Measurements from ENCODE around the gene ASPRV1. TPM values are rescaled to one million over a fixed set of nuclear protein-coding genes. Genes with fewer than 3 reads are reported as not detected.

The ASPRV1 gene
- polyA plus RNA-seq, 1 donor: 1.5 TPM

GRCh38 chr2:69989009-69989408 lies 27.6 kb upstream of the ASPRV1 start:
- Histone ChIP-seq H3K9me3 (ENCODE audit: control insufficient read depth, low read depth, low read length) (no peaks in the 10 kb centered on the region), H3K4me1 (ENCODE audit: control insufficient read depth, insufficient read depth, low read length) (peaks cover 5% of the 10 kb centered on the region)

DNA sequence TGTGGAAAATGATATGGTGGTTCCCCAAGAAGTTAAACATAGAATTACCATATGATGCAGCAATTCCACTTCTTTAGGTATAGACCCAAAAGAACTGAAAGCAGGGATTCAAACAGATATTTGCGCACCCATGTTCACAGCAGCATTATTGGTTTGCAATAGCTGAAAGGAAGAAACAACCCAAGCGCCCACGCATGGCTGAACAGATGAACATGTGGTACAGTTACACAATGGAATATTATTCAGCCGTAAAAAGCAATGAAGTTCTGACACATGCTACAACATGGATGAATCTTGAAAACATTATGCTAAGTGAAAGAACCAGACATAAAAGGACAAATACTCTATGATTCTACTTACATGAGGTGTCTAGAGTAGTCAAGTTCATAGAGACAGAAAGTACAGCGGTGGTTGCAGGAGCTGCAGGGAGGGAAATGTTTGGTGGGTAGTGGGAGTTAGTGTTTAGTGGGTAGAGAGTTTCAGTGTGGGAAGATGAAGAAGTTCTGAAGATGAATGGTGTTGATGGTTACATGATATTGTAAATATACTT lies 26.7 kb upstream of the ASPRV1 start:
- WGBS (ENCODE audit: insufficient coverage, low lambda C conversion rate): 100% methylated on average over 2 of the region's 5 CpGs

More at GRCh38 chr2:69989009-69989408, 27.6 kb upstream of the ASPRV1 start:
- no peak for DNase-seq
- Histone ChIP-seq H3K4me3 (ENCODE audit: low read length) (no peak overlapping the region), H3K36me3 (ENCODE audit: control insufficient read depth, insufficient read depth, low read length) (no peaks in the 10 kb centered on the region), H3K27me3 (ENCODE audit: control insufficient read depth, insufficient read depth, low read length) (no peaks in the 10 kb centered on the region), H3K27ac (ENCODE audit: low read length) (no peak overlapping the region)
- no CpG with 5 or more reads among the region's 3 CpGs for WGBS (ENCODE audit: insufficient coverage, low lambda C conversion rate)

DNA sequence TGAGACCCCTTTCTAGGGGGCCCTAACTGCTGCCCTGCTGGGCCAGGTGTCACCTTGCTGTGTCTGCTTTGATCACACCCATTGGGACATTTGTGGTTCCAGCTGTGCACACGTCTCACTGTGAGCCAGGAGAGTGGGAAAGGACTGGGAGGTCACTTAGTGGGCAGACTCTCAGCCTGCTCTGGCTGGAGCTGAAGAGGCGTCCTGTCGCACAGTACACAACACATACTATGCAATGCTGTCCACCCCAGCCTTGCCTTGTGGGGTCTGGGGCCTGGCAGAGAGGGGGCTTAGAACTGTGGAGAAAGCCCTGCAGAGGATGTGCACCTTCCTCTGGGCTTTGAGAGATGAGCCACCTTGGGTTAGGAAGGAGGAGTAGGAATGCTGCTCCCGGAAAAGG lies 25.3 kb upstream of the ASPRV1 start:
- no peaks in the 10 kb centered on the region for H3K27me3 ChIP-seq (ENCODE audit: control insufficient read depth, insufficient read depth, low read length)
- no peaks in the 10 kb centered on the region for H3K9me3 ChIP-seq (ENCODE audit: control insufficient read depth, low read depth, low read length)
- H3K4me1 ChIP-seq (ENCODE audit: control insufficient read depth, insufficient read depth, low read length): peaks cover 5% of the 10 kb centered on the region
- H3K4me3 ChIP-seq (ENCODE audit: low read length): no peak overlapping the region
- DNase-seq: no peak
- H3K27ac ChIP-seq (ENCODE audit: low read length): no peak overlapping the region
- no peaks in the 10 kb centered on the region for H3K36me3 ChIP-seq (ENCODE audit: control insufficient read depth, insufficient read depth, low read length)
- 60% methylated on average over 1 of the region's 4 CpGs for WGBS (ENCODE audit: insufficient coverage, low lambda C conversion rate)

More for the DNA sequence above, 26.7 kb upstream of the ASPRV1 start:
- no peak for DNase-seq
- H3K27ac ChIP-seq (ENCODE audit: low read length): no peak overlapping the region
- no peaks in the 10 kb centered on the region for H3K36me3 ChIP-seq (ENCODE audit: control insufficient read depth, insufficient read depth, low read length)
- no peaks in the 10 kb centered on the region for H3K9me3 ChIP-seq (ENCODE audit: control insufficient read depth, low read depth, low read length)
- H3K4me3 ChIP-seq (ENCODE audit: low read length): no peak overlapping the region
- H3K4me1 ChIP-seq (ENCODE audit: control insufficient read depth, insufficient read depth, low read length): peaks cover 5% of the 10 kb centered on the region
- H3K27me3 ChIP-seq (ENCODE audit: control insufficient read depth, insufficient read depth, low read length): no peaks in the 10 kb centered on the region

DNA sequence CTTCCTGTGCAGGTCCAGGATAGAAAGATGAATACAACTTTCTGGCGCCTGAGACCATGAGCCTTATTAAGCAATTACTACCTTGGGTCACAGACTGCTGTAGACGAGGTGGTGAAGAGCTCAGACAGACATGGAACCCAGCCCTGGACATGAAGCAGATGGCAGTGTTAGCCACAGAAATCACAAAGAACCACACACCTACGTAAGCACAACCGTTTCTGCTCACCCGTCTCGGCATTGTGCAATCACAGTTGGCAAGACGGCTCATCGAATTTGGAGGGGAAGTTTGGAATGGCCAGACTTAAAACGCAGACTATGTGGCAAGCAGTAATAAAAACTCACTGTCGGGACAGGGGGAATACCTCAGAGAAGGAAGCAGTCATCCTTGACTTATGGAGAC lies 24.3 kb upstream of the ASPRV1 start:
- Histone ChIP-seq H3K27me3 (ENCODE audit: control insufficient read depth, insufficient read depth, low read length) (no peaks in the 10 kb centered on the region), H3K36me3 (ENCODE audit: control insufficient read depth, insufficient read depth, low read length) (no peaks in the 10 kb centered on the region), H3K4me3 (ENCODE audit: low read length) (no peak overlapping the region), H3K9me3 (ENCODE audit: control insufficient read depth, low read depth, low read length) (no peaks in the 10 kb centered on the region), H3K27ac (ENCODE audit: low read length) (no peak overlapping the region), H3K4me1 (ENCODE audit: control insufficient read depth, insufficient read depth, low read length) (peaks cover 5% of the 10 kb centered on the region)
- no CpG with 5 or more reads among the region's 10 CpGs for WGBS (ENCODE audit: insufficient coverage, low lambda C conversion rate)
- DNase-seq: no peak

DNA sequence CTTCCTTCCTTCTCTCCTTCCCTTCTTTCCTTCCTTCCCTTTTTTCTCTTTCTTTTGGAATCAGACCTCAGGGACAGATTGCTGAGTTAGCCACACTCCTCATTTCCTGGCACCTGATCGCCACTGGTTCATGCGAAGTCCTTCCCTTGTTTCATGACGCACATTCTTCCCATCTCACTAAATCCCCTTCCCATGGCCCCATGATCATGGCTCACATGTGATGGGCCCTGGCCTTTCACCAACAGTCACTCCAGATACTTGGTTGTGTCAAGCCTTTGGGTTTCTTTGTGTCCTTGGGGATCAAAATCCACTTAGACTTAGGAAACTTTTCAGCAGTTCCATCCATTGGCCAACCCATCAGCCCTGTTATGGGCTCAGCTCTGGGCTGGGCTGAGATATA lies 23.8 kb upstream of the ASPRV1 start:
- Histone ChIP-seq H3K36me3 (ENCODE audit: control insufficient read depth, insufficient read depth, low read length) (no peaks in the 10 kb centered on the region), H3K4me3 (ENCODE audit: low read length) (no peak overlapping the region), H3K27me3 (ENCODE audit: control insufficient read depth, insufficient read depth, low read length) (no peaks in the 10 kb centered on the region), H3K27ac (ENCODE audit: low read length) (no peak overlapping the region), H3K9me3 (ENCODE audit: control insufficient read depth, low read depth, low read length) (no peaks in the 10 kb centered on the region), H3K4me1 (ENCODE audit: control insufficient read depth, insufficient read depth, low read length) (peaks cover 5% of the 10 kb centered on the region)
- DNase-seq: no peak
- WGBS (ENCODE audit: insufficient coverage, low lambda C conversion rate): 100% methylated on average over 2 of the region's 3 CpGs

DNA sequence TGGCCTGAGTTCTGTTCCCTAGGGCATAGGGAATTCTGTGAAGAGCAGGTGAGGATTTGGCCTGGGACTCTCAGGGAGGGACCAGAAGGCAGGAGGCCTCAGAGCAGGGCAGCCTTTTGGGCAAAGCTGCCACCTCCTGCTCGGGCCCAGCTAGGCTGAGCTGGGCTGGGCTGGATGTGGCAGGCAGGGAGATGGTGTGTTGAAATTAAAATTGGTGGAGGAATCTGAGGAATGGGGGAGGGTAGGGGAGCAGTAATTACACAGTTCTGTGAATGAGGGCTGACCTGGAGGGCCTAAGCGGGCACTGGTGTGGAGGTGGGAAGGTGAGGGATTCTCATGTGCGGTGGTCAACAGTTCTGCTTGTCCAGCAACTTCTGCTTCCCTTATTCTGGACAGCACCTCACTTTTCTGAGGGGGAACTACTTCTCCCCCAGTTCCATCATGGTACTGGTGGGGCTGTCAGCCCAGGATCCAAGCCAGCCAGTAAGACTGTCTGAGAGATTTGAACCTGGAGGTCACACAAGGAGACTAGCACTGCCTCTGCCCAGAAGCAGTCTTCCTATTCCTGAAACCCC lies 22.0 kb upstream of the ASPRV1 start:
- no peak for DNase-seq
- no peak overlapping the region for H3K4me3 ChIP-seq (ENCODE audit: low read length)
- H3K27me3 ChIP-seq (ENCODE audit: control insufficient read depth, insufficient read depth, low read length): no peaks in the 10 kb centered on the region
- no peaks in the 10 kb centered on the region for H3K36me3 ChIP-seq (ENCODE audit: control insufficient read depth, insufficient read depth, low read length)
- WGBS (ENCODE audit: insufficient coverage, low lambda C conversion rate): no CpG with 5 or more reads among the region's 3 CpGs
- no peaks in the 10 kb centered on the region for H3K4me1 ChIP-seq (ENCODE audit: control insufficient read depth, insufficient read depth, low read length)
- H3K27ac ChIP-seq (ENCODE audit: low read length): no peak overlapping the region
- H3K9me3 ChIP-seq (ENCODE audit: control insufficient read depth, low read depth, low read length): no peaks in the 10 kb centered on the region

- Histone ChIP-seq H3K27me3 (ENCODE audit: control insufficient read depth, insufficient read depth, low read length) (no peaks in the 10 kb centered on the region), H3K4me3 (ENCODE audit: low read length) (no peak overlapping the region), H3K27ac (ENCODE audit: low read length) (no peak overlapping the region), H3K4me1 (ENCODE audit: control insufficient read depth, insufficient read depth, low read length) (peaks cover 11% of the 10 kb centered on the region), H3K9me3 (ENCODE audit: control insufficient read depth, low read depth, low read length) (no peaks in the 10 kb centered on the region), H3K36me3 (ENCODE audit: control insufficient read depth, insufficient read depth, low read length) (no peaks in the 10 kb centered on the region)
- WGBS (ENCODE audit: insufficient coverage, low lambda C conversion rate): 72% methylated on average over 3 of the region's 8 CpGs
- DNase-seq: no peak
Measured at GRCh38 chr2:69979902-69980807, 18.7 kb upstream of the ASPRV1 start.

GRCh38 chr2:69977906-69978482 lies 16.6 kb upstream of the ASPRV1 start:
- Histone ChIP-seq H3K4me3 (ENCODE audit: low read length) (no peak overlapping the region), H3K27me3 (ENCODE audit: control insufficient read depth, insufficient read depth, low read length) (no peaks in the 10 kb centered on the region), H3K9me3 (ENCODE audit: control insufficient read depth, low read depth, low read length) (no peaks in the 10 kb centered on the region), H3K36me3 (ENCODE audit: control insufficient read depth, insufficient read depth, low read length) (no peaks in the 10 kb centered on the region), H3K27ac (ENCODE audit: low read length) (no peak overlapping the region), H3K4me1 (ENCODE audit: control insufficient read depth, insufficient read depth, low read length) (peaks cover 13% of the 10 kb centered on the region)
- DNase-seq: no peak
- no CpG with 5 or more reads among the region's 4 CpGs for WGBS (ENCODE audit: insufficient coverage, low lambda C conversion rate)

DNA sequence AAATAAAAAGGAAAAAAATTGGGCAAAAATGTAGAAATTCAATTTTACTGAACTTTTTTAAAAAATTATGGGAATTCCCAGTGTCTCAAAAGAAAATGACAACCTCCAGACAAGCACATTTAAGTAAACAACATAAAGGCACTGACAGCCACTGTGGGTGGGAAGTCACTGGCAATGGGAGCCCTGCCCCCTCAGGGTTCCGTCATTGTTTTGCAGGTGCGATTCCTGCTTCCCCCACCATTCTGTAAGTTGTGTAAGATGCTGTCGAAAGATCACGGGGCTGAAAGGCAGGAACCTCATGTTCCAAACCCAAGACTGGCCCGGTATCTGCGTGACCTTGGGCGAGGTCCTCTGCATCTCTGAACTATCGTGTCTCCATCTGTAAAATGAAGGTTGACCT lies 15.8 kb upstream of the ASPRV1 start:
- no CpG with 5 or more reads among the region's 8 CpGs for WGBS (ENCODE audit: insufficient coverage, low lambda C conversion rate)
- Histone ChIP-seq H3K27ac (ENCODE audit: low read length) (no peak overlapping the region), H3K4me3 (ENCODE audit: low read length) (no peak overlapping the region), H3K9me3 (ENCODE audit: control insufficient read depth, low read depth, low read length) (no peaks in the 10 kb centered on the region), H3K4me1 (ENCODE audit: control insufficient read depth, insufficient read depth, low read length) (peaks cover 13% of the 10 kb centered on the region), H3K27me3 (ENCODE audit: control insufficient read depth, insufficient read depth, low read length) (no peaks in the 10 kb centered on the region), H3K36me3 (ENCODE audit: control insufficient read depth, insufficient read depth, low read length) (no peaks in the 10 kb centered on the region)
- DNase-seq: no peak

DNA sequence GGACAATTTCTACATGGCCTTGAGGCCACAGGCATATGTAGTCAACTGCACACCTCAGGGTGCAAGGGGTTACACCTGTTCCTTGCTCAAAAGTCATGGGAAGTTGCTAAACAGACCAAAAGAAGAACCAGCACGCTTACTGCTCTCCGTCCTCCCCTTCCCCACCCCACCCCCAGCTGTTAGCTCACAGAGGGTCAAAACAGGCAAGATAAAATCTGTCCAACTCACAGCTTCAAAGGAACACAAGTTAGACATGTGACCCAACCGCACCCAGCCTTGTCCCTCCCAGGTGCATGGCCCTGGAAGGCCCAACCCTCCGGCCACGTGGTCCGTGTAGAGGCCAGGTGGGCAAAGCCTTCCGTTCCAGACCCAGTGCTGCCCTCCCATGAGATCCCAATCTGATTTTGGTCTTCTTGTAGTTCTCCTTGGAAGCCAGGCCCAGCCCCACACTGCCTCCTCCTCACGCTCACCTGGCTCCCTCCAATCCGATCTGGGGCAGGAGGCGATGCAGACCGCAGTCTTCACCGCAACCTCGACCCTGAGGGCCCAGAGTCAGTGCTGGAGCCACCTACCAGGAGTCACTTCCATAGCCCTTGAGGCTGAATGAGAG lies 14.5 kb upstream of the ASPRV1 start:
- Histone ChIP-seq H3K27me3 (ENCODE audit: control insufficient read depth, insufficient read depth, low read length) (no peaks in the 10 kb centered on the region), H3K36me3 (ENCODE audit: control insufficient read depth, insufficient read depth, low read length) (no peaks in the 10 kb centered on the region), H3K27ac (ENCODE audit: low read length) (no peak overlapping the region), H3K4me1 (ENCODE audit: control insufficient read depth, insufficient read depth, low read length) (peaks cover 13% of the 10 kb centered on the region), H3K9me3 (ENCODE audit: control insufficient read depth, low read depth, low read length) (no peaks in the 10 kb centered on the region), H3K4me3 (ENCODE audit: low read length) (no peak overlapping the region)
- WGBS (ENCODE audit: insufficient coverage, low lambda C conversion rate): no CpG with 5 or more reads among the region's 13 CpGs
- peak; percentile 68 to 78 for DNase-seq
